K562 treated with DMSO at 1 percent for 4 hours (cell line): ENCODE measurements around the gene NAPB. TPM values are rescaled to one million over a fixed set of nuclear protein-coding genes. Genes with fewer than 3 reads are reported as not detected.

Source experiments
- total RNA-seq: library from RNA; unstranded; fragments of 300-600 nt; gene quantifications from 2 replicates; pipeline ENCODE4 v1.2.3, GENCODE V29; 2022; ENCODE audit not compliant: insufficient read depth

The NAPB gene
- total RNA-seq, result 1.8 and 2.5 TPM in 2 replicates

GRCh38 chr20:23420943-23421931, at the start of gene NAPB:
Gene NAPB (minus strand): TSS chr20:23421488. CDS start chr20:23421402, 86 bp downstream.

GRCh38 chr20:23452776-23453175, 31.5 kb upstream of the NAPB start, which contains the start of gene CST11:
Gene CST11 (minus strand): TSS chr20:23452876. CDS start chr20:23452811, 65 bp downstream.

GRCh38 chr20:23361476-23362391, 59.6 kb downstream of the NAPB start, which contains the start of gene GZF1:
Gene GZF1 (plus strand): TSS chr20:23362182. CDS start chr20:23364384, 2,202 bp downstream.

GRCh38 chr20:23350196-23350903, 70.9 kb downstream of the NAPB start, which contains the start of gene NXT1:
Gene NXT1 (plus strand): TSS chr20:23350791. CDS start chr20:23354042, 3,251 bp downstream.

Other genes with a start within 250 kb of the NAPB start
- 16.9 and 21.2 TPM in 2 replicates for gene NXT1, start 70.7 kb downstream of the NAPB start, total RNA-seq
- gene GZF1, start 59.3 kb downstream of the NAPB start, total RNA-seq, result 5.8 and 9.7 TPM in 2 replicates
- not detected in 2 replicates for gene CSTL1, start 18.2 kb upstream of the NAPB start, total RNA-seq
- gene CST11, start 31.4 kb upstream of the NAPB start, total RNA-seq, result not detected in 2 replicates
- not detected in 2 replicates for gene CST8, start 69.6 kb upstream of the NAPB start, total RNA-seq
- not detected in 2 replicates for gene CST9L, start 147.0 kb upstream of the NAPB start, total RNA-seq
- gene CST9, start 184.4 kb upstream of the NAPB start, total RNA-seq, result not detected in 2 replicates
- 296 and 302 TPM in 2 replicates for gene CST3, start 216.5 kb upstream of the NAPB start, total RNA-seq